Panc1 (cell line): ENCODE results near the gene TFDP1.

Experiments
- POLR2AphosphoS5 ChIP-seq: IDR thresholded peaks from 2 replicates; pipeline ENCODE4 v1.6.1; 2012; ENCODE audit warnings: mild to moderate bottlenecking, low read depth, low read length, moderate library complexity
- SIN3A ChIP-seq: IDR thresholded peaks from 2 replicates; pipeline ENCODE4 v1.6.1; 2012; ENCODE audit warnings: low read depth, mild to moderate bottlenecking, low read length, moderate library complexity, borderline replicate concordance; ENCODE audit not compliant: insufficient read depth
- TF ChIP-seq, protein P1 (sequence below): fragments of 450-650 bp; IDR thresholded peaks from 2 replicates; pipeline ENCODE4 v1.5.1; 2017; ENCODE audit warnings: mild to moderate bottlenecking
- TF ChIP-seq, protein P2 (sequence below), 2 experiments: IDR thresholded peaks; 2 replicates each; pipeline ENCODE4 v1.6.1; 2011 to 2012; ENCODE audit warnings: low read depth in 2 of 2, control low read depth in 1 of 2, low read length in 1 of 2, mild to moderate bottlenecking in 1 of 2, moderate library complexity in 1 of 2; ENCODE audit not compliant: insufficient read depth in 1 of 2

GRCh38 chr13:113633485-113633873, 48.9 kb downstream of the TFDP1 start:
- TF ChIP-seq, protein P1, sequence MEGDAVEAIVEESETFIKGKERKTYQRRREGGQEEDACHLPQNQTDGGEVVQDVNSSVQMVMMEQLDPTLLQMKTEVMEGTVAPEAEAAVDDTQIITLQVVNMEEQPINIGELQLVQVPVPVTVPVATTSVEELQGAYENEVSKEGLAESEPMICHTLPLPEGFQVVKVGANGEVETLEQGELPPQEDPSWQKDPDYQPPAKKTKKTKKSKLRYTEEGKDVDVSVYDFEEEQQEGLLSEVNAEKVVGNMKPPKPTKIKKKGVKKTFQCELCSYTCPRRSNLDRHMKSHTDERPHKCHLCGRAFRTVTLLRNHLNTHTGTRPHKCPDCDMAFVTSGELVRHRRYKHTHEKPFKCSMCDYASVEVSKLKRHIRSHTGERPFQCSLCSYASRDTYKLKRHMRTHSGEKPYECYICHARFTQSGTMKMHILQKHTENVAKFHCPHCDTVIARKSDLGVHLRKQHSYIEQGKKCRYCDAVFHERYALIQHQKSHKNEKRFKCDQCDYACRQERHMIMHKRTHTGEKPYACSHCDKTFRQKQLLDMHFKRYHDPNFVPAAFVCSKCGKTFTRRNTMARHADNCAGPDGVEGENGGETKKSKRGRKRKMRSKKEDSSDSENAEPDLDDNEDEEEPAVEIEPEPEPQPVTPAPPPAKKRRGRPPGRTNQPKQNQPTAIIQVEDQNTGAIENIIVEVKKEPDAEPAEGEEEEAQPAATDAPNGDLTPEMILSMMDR, result no peak
- TF ChIP-seq POLR2AphosphoS5 (no peak), SIN3A (no peak)
- TF ChIP-seq, protein P2, sequence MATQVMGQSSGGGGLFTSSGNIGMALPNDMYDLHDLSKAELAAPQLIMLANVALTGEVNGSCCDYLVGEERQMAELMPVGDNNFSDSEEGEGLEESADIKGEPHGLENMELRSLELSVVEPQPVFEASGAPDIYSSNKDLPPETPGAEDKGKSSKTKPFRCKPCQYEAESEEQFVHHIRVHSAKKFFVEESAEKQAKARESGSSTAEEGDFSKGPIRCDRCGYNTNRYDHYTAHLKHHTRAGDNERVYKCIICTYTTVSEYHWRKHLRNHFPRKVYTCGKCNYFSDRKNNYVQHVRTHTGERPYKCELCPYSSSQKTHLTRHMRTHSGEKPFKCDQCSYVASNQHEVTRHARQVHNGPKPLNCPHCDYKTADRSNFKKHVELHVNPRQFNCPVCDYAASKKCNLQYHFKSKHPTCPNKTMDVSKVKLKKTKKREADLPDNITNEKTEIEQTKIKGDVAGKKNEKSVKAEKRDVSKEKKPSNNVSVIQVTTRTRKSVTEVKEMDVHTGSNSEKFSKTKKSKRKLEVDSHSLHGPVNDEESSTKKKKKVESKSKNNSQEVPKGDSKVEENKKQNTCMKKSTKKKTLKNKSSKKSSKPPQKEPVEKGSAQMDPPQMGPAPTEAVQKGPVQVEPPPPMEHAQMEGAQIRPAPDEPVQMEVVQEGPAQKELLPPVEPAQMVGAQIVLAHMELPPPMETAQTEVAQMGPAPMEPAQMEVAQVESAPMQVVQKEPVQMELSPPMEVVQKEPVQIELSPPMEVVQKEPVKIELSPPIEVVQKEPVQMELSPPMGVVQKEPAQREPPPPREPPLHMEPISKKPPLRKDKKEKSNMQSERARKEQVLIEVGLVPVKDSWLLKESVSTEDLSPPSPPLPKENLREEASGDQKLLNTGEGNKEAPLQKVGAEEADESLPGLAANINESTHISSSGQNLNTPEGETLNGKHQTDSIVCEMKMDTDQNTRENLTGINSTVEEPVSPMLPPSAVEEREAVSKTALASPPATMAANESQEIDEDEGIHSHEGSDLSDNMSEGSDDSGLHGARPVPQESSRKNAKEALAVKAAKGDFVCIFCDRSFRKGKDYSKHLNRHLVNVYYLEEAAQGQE (IDR thresholded peaks at IDR 0.05; ENCODE audit: insufficient read depth in 1 of 2, low read depth in 2 of 2, low read length in 1 of 2), result no peak
